ENCODE data around the gene SYF2.

GRCh38 chr1:25253911-25254310 is 21.6 kb upstream of the SYF2 start:
- no peak for TF ChIP-seq CTCF (conservative IDR thresholded peaks at IDR 0.05; ENCODE audit: low read depth, low read length)
- 0 out of 2 replicates have a peak, but pooled peaks have one; percentile 40 for TF ChIP-seq USF2 (IDR thresholded peaks at IDR 0.05; ENCODE audit: low read depth, low read length)
- TF ChIP-seq POLR2A (IDR thresholded peaks at IDR 0.05; ENCODE audit: low read depth, low read length) = no peak
- TF ChIP-seq RFX5 (IDR thresholded peaks at IDR 0.05; ENCODE audit: low read depth, low read length) = no peak
